Epithelial cell of esophagus (primary cell): ENCODE data around the gene ZNF462.

Experiments used
- DNase-seq: peaks from one replicate; pipeline ENCODE4 v3.0.0; 2010; ENCODE audit warnings: low read depth
- H3K4me3 ChIP-seq: 2 replicates; pipeline ENCODE4 v1.5.1; 2011; ENCODE audit warnings: mild to moderate bottlenecking, low read length, control low read depth
- TF ChIP-seq, protein P1 (sequence below): IDR thresholded peaks from 2 replicates; pipeline ENCODE4 v1.5.1; 2011; ENCODE audit warnings: low read depth, mild to moderate bottlenecking, low read length, control low read depth, inconsistent platforms; ENCODE audit not compliant: insufficient read depth; ENCODE audit errors: missing control alignments

Gene ZNF462, protein sequence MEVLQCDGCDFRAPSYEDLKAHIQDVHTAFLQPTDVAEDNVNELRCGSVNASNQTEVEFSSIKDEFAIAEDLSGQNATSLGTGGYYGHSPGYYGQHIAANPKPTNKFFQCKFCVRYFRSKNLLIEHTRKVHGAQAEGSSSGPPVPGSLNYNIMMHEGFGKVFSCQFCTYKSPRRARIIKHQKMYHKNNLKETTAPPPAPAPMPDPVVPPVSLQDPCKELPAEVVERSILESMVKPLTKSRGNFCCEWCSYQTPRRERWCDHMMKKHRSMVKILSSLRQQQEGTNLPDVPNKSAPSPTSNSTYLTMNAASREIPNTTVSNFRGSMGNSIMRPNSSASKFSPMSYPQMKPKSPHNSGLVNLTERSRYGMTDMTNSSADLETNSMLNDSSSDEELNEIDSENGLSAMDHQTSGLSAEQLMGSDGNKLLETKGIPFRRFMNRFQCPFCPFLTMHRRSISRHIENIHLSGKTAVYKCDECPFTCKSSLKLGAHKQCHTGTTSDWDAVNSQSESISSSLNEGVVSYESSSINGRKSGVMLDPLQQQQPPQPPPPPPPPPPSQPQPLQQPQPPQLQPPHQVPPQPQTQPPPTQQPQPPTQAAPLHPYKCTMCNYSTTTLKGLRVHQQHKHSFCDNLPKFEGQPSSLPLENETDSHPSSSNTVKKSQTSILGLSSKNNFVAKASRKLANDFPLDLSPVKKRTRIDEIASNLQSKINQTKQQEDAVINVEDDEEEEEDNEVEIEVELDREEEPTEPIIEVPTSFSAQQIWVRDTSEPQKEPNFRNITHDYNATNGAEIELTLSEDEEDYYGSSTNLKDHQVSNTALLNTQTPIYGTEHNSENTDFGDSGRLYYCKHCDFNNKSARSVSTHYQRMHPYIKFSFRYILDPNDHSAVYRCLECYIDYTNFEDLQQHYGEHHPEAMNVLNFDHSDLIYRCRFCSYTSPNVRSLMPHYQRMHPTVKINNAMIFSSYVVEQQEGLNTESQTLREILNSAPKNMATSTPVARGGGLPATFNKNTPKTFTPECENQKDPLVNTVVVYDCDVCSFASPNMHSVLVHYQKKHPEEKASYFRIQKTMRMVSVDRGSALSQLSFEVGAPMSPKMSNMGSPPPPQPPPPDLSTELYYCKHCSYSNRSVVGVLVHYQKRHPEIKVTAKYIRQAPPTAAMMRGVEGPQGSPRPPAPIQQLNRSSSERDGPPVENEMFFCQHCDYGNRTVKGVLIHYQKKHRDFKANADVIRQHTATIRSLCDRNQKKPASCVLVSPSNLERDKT (N-terminal part only)

DNA sequence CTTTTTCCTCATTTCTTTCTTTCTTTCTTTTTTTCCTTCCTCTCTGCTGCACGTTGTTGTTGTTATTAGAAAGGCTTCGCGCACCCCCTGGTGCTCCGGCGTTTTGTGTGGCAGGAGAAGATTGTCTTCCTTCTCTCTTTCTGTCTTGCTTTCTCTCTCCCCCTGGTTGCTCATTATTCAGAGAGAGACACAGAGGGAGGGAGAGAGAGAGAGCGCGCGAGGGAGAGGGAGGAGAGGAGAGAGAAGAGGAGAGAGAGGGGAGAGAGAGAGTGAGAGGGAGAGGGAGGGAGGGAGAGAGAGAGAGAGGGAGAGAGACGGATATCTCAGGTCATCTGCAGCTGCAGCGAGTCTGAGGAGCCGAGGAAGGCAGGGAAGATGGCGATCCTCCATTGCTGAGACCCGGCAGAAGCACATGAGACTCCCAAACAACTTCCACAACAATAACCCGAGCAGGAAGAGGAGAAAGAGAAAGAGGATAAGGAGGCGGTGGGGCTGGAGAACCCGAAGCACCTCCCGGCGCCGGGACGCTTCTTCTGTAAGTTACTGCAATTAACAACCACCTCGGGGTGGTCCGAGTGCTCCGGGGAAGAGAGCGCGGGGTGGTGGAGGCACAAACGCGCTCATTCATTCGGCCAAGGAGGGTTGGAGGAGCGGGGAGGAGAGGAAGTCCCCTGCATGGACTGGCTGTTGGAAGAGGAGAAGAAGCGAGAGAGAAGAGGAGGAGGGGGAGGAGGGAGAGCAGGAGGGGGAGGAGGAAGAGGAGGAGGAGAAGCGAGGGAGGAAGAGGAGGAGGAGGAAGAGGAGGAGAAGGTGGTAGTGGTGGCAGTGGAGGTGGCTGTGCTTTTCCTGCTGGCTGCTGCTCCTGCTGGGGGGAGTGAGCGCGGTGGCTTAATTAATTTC, at the start of gene ZNF462:
ZNF462 (plus strand) TSS at position 346 of the 900 bp plus-strand sequence. CDS start 60,218 bp downstream, outside the sequence.
- DNase-seq: peak; percentile 68
- TF ChIP-seq, protein P1, sequence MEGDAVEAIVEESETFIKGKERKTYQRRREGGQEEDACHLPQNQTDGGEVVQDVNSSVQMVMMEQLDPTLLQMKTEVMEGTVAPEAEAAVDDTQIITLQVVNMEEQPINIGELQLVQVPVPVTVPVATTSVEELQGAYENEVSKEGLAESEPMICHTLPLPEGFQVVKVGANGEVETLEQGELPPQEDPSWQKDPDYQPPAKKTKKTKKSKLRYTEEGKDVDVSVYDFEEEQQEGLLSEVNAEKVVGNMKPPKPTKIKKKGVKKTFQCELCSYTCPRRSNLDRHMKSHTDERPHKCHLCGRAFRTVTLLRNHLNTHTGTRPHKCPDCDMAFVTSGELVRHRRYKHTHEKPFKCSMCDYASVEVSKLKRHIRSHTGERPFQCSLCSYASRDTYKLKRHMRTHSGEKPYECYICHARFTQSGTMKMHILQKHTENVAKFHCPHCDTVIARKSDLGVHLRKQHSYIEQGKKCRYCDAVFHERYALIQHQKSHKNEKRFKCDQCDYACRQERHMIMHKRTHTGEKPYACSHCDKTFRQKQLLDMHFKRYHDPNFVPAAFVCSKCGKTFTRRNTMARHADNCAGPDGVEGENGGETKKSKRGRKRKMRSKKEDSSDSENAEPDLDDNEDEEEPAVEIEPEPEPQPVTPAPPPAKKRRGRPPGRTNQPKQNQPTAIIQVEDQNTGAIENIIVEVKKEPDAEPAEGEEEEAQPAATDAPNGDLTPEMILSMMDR: peak; percentile 32
- peak within 1 kb of the TSS; percentile 80 for H3K4me3 ChIP-seq

DNA sequence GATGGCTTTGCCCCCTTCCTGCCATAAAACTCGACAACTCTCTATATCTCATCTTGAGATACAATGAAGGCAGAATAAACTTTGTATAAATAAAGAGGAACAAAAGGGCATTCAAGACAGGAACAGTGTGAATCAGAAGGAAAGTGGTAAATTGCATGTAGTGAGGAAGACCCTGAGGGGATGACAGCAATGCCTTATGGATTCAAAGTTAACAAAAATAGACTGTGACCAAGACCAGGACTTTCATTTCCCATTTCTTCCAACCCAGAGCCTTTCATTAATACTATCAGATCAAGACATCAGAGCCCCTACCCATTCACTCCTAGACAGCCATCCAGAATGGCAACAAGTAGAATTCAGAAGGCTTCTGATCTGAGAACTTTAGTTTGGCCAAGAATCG, 46.4 kb upstream of the ZNF462 start:
- H3K4me3 ChIP-seq: no peak overlapping the region
- TF ChIP-seq, protein P1: no peak
- no peak for DNase-seq

DNA sequence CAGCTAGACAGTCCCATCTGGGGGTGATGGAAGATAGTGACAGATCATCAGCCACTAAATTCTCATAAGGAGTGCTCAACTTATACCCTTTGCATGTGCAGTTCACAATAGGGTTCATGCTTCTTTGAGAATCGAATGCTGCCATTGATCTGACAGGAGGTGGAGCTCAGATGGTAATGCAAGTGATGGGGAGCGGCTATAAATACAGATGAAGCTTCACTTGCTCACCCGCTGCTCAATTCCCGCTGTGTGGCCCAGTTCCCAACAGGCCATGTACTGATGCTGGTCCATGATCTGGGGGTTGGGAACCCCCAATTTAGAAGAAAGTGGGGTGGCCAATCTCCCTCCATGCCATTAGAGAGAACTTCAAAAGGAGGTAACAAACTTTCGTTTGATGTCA, 44.9 kb upstream of the ZNF462 start:
- DNase-seq: no peak
- TF ChIP-seq, protein P1: no peak
- H3K4me3 ChIP-seq: no peak overlapping the region

- peak; percentile 24 for DNase-seq
- no peak overlapping the region for H3K4me3 ChIP-seq
- TF ChIP-seq, protein P1: no peak
These were observed 42.1 kb upstream of the ZNF462 start for GRCh38 chr9:106820866-106821265.

GRCh38 chr9:106828070-106828469, 34.9 kb upstream of the ZNF462 start:
- DNase-seq: no peak
- H3K4me3 ChIP-seq: no peak overlapping the region
- TF ChIP-seq, protein P1: no peak

DNA sequence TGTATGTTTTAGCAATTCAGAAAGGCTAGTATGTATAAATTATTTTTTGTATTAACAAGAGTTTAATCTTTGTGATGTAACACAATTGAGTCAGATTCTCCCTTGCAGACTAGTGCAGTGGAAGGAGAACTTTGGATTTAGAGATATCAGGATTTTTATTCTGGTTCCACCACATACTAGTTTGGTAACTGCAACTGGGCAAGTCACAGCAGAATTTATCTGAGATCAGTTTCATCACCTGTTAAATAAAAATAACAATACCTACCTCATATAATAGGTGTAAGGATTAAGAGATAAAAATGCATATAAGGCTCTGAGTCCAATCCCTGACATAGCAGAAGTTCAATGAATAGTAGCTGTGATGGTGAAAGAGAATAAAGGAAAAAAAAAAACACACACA, 34.0 kb upstream of the ZNF462 start:
- DNase-seq: peak; percentile 56
- no peak overlapping the region for H3K4me3 ChIP-seq
- TF ChIP-seq, protein P1: no peak
